Stimulated activated CD8-positive, alpha-beta memory T cell treated with anti-CD3 and anti-CD28 coated beads, Interleukin-2, amount 100 ng/mL, for 48 hours (primary cell): ENCODE measurements around the gene C11orf71.

Experiments used
- DNase-seq, 2 donors: peaks; one replicate each; pipeline ENCODE4 v3.0.0-alpha.2; 2020; ENCODE audit warnings: low read depth in 2 of 2

Gene C11orf71

DNA sequence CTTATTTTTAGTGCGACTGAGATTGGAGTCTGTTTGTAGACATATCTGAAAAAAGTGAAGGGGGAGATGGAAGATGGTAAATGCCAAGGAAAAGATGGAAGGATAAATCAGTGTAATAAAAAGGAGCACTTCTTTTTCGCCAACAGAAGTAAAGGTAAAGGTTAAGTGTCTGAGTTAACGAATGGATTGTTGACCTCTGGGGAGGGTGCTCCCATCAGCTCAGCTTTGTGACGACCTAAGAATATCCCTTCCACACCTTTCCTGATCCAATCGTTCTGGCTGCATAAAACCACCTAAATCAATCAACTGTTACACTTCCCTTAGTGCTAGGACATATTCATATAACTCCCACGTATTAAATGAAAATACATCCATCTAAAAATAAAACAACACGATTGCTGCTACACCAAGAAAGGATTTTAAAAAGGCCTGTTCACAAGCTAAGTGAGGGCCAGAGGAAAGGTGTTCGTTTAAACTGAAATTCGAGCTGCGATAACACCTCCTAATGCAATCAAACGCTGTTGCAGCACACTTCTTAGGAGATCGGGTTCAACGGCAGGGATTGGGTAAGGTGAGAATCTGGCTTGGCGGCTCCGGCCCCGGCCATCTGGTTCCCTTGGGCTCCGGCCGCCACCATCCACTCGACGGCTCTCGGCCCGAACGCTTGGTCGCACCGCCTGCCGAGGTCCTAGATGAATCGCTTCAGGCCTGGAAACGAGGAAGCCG, 658 bp downstream of the C11orf71 start:
- no peak for DNase-seq

DNA sequence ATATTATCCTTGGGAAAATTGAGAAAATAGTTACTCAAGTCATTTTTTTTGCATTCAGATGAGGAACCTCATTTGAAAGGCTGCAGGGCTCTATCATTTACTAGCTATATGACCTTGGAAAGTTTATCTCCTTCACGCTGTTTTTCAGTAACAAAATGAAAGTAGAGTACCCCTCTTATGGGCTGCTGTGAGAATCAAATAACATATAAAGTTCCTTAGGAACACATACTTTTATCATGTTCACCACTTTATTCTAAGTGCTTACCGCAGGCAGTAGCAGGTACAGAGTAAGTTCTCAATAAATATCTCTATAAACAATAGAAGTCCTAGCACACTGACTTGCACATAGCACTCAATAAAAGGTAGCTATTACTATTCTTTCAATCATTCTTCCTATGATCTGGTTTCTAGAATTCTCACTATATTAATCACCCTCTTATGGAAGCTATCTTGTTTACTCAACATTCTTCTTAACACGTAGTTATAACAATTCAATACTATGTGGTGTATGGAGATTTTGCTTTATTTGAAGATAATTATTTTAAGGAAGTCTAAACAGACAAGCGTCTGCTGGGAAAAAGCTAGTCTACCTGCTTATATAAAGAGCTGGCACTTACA, 1.9 kb downstream of the C11orf71 start:
- no peak for DNase-seq

DNA sequence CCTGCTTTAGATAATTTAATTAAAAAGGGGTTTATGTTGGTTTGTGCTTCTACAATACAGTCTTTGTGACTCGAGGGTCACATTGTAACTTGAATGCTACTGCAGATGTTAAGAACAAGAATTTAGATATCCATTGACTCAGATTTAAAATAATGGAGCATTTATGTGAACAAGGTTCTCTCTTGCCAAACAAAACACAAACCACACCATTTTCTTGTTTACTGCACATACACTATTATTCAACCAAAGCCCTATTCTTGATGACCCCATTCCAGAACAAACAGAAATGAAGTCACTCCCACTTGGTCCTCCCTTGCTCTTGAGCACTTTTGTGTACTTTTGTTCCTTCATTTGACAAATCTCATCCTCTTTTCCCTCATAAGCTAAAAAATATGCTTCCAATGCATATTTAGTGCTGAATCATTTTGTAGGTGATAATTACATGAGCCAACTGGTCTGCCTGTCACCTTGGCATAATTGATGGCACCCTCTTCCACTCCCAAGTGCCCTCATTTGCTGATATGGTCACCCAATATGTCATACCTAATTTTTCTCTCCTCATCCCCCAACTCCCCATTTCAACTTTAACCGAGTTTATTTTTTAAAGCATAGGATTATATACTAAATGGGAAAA, 2.8 kb downstream of the C11orf71 start:
- DNase-seq = no peak

DNA sequence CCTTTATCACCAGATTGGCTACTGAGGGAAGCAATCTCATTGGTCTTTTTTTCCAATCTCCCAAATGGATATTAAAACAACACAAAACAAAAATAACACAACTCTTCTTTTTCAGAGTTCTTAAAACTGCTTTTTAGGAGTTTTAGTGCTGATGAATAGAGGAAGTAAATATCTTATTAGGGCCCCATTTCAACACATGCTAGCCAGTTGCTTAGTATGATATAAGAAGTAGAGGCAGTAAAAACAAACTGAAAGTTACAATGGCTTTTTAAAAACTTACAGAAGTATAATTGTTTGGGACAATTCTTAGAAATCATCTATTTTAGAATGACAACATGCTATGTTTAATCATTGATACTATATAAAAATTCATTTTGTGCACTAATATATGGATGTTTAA, 3.4 kb downstream of the C11orf71 start:
- DNase-seq = no peak

DNA sequence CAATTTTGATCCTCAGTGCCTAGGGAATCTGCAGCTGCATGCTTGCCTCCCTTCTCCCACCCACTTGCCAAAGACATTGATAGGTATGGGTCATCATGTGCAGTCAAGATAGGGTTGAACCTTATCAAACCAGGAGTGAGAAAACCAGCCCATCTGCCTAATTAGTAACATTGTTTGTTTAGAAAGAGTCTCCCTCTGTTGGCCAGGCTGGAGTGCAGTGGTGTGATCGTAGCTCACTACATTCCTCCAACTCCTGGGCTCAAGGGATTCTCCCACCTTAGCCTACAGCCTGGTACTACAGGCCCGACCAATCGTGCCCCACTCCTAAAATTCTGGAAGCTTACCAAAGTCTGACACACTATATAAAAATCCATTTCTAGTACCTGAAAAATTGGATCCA, 4.6 kb downstream of the C11orf71 start:
- DNase-seq = no peak

DNA sequence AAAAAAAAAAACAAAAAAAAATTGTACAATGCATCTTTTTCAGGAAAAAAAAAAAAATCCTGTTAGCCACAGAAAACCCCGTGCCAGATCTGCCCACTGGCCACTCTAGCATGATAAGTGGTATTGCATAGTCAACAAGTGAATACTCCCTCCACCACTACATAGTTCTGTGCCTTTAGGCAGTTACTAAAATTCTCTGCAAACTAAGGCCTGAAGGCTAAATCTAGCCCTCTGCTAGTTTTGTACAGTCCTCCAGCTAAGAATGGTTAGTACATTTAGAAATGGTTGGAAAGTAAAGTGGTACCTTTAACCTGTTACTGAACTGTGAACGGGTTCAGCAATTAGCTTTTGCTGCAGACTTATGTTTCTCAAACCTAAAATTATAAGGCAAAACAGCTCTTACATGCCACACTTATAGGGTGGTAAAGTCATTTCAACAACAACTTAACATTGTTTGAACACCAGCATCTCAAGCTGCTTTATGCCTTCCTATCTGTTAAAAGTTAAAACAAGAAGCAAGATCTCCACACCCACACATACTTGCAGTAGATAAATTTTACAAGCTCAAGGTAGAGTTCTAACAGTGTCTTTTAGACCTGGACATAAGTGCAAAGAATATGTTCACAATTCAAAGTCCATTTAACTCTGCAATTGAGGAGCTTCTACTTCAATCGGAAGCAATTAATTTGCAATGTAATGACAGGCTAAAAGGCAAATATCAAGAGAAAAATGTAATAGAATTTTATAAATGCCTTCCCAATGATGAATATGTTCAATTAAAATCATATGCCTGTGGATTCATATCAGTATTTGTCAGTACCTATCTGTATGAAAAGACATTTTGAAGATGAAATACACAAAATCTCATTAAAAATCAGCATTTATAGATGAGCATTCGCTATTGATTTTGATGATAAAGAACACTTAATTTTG, 7.3 kb downstream of the C11orf71 start:
- no peak for DNase-seq

DNA sequence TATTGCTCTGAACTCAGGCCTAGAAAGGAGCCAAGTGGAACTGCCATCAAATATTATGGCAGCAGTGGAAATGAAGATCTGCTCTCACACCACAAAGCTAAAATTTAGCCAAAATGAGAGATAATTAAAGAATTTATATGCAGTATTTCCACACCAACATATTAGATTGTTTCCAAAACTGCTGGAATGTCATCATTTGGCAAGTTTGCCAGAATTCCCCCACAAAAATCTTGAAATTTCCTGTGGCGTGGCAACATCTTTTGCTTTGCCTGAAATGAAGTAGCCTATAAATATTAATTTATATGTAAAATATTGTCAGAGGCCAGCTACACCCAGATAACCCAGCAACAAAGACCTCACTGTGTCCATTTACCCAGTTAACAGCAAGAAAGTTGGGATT, 13.8 kb downstream of the C11orf71 start:
- DNase-seq = no peak

DNA sequence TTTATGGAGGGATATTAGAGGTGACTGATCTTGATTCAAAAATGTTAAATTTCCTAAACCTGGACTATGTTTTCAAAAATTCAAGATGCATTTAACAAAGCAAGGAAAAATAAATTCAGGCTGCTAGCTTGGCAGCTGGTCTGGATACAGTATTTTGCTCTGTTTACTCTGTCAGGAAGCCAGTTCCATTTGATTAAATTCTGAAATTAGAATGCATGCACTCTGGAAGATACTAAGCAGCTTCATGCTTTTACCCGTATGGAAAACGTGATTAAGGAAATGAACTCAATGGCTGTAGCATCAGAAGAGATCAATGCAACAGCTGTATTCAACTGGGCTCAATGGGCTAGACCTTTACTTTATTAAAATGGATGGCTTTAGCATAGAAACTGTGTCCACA, 14.2 kb downstream of the C11orf71 start:
- DNase-seq = no peak

DNA sequence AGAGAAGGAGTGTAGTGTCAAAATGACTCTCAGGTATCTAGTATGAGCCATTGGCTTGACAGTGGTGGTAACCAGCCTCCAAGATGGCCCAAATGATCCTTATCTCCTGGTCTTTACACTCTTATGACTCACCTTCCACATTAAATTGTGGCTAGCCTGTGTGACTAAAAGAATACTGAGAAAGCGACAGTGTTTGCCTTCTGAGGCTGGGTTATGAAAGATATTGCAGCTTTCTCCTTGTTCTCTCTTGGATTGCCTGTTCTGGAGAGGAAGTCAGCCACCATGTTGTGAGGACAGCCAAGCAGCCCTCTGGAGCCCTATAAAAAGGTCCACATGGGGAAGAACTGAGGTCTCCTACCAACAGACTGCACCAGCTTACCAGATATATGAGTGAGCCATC, 15.8 kb downstream of the C11orf71 start:
- no peak for DNase-seq

DNA sequence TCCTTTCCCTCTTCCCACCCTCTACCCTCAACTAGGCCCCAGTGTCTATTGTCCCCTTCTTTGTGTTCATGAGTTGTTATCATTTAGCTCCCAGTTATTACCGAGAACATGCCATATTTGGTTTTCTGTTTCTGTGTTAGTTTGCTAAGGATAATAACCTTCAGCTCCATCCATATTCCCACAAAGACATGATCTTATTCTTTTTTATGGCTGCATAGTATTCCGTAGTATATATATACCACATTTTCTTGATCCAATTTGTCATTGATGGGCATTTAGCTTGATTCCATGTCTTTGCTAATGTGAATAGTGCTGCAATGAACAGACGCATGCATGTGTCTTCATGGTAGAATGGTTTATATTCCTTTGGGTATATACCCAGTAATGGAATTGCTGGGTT, 17.8 kb downstream of the C11orf71 start:
- no peak for DNase-seq

DNA sequence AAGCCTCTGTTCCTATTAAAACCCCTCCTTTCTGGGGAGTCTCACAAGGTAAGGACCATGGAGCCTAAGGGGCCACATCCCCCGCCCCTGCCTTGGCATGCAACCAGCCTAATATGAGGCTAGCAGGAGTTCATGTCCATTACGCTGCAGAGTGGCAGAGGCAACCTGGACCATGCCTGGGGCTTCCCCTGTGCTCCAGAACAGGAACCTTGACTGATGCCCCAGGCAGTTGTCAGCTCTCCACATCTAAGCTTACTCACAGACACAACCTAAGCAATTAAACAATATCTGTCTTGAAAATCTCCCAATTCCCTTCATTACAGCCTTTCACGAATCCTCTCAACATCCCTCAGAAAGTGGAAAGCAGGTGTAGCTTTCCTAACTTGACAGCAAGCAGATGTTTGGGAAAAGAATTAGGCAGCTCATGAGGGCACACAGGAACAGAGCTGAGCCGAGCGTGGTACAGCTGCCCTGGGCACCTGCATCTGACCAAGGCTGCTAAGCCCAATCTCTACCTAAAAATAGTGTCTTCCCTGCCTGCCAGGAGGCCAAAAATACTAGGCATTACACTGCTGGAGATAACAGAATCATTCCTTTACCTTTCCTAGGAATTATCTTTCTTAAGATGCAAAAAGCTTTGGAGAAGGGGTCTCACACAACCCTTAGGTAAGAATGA, 20.8 kb downstream of the C11orf71 start:
- no peak for DNase-seq

DNA sequence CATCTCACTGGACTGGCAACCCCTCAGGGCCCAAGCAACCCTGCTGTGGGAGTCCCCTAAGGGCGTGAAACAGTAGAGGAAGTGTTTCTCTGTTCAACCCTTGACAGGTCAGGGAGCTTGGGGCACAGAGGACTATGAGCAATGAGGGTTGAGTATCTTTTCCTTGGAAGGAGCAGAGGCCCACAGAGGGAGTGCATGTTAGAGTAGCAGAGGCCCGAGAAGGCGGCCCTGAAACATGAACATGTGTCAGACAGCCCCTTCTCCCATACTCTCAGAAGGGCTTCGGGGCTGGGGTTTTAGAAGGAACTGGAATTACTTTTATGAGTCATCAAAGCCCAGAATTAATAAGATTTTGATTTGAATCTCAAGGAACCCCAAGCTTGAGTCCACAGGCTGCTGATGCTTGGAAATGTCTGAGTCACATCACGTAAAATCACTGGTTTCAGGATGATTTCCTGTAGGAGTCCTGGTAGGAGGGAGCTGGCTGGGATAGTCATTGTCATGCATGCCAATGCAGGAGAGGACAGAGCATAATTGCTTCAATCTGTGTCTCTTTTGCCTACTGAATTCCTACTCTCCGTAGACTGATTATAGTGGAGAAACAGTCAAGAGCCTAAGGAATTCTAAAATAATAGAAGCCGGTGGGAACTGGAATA, 22.6 kb downstream of the C11orf71 start:
- no peak for DNase-seq

DNA sequence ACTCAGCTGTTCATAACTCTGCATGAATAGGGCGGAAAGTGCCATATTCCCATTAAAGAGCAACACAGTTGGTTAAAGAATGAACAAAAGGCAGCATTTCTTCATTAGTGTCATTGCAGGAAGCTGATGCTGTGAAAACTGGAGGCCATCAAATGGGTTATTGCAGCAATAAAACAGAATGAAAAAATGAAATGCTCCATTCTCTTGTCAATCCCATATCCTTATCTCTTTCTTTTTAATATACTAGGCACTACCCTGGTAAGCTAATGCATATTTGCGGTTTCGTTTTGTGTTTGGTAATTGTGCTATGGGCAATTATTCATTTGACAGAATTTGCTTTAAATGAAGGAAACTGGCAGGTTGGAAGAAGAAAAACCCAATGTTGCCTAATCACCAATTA, 25.3 kb downstream of the C11orf71 start:
- DNase-seq = no peak

DNA sequence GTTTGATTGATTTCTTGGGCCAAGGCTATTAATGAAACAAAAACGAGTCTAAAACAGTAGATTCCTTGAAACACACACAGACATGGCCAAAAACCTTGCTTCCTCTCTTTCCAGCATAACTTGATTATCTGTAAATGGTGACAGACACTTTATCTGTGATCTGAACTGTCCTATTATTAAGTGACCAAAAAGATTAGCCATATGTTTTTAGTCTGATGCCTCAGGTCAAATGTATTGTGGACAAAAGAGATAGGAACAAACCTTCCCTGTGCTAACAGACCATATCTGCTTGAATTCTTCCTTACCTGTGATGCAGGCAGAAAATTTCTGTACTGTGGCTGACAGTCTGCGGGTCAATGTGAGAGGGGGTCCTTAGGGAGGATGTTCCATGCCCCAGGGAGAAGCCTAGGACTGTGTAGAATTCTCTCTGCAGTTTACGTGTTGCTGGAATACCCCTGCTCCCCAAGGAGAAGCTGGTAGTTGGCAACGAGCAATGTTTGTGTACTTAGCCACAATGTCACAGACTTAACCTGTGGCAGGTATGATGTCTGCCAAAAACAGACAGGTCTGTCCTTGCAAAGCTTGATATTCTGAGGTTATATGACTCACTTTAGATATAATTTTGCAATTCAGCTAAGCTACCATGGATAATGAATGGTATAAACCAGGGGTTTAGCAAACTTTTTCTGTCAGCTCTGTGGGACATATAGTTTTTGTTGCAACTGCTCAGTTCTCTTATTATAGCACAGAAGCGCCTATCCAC, 31.2 kb downstream of the C11orf71 start:
- DNase-seq = no peak

DNA sequence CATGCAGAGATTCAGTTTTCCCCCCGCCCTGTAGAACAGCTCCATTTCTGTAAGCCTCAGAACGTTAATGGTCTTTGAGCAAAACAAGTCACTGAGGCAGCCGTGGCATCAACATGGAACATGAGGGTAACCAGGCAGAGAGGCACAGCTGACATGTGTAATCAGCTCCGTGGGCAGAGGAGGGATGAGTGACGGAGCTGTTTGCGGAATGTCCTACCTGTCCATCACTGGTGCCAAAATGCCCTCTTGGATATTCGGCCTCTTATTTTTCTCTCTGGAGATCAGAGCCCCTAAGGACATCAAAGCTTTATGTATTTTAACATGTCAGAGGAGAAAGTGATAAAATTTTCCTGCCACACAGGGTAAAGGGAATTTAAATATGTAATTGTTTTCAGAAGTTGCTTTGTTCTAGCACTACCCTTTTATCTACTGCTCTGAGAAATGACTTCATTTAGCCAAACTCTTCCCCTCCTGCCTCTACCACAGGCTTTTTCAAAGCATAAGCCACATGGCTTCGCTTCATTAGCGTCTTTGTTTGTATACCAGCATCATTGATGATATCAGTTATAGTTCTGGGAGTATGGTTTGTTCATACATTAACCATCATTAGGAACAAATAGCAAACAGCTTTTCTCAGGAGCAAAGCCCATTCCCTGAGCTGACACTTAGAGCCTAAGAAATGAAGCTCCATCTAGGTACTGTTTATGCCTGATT, 32.9 kb downstream of the C11orf71 start:
- no peak for DNase-seq

DNA sequence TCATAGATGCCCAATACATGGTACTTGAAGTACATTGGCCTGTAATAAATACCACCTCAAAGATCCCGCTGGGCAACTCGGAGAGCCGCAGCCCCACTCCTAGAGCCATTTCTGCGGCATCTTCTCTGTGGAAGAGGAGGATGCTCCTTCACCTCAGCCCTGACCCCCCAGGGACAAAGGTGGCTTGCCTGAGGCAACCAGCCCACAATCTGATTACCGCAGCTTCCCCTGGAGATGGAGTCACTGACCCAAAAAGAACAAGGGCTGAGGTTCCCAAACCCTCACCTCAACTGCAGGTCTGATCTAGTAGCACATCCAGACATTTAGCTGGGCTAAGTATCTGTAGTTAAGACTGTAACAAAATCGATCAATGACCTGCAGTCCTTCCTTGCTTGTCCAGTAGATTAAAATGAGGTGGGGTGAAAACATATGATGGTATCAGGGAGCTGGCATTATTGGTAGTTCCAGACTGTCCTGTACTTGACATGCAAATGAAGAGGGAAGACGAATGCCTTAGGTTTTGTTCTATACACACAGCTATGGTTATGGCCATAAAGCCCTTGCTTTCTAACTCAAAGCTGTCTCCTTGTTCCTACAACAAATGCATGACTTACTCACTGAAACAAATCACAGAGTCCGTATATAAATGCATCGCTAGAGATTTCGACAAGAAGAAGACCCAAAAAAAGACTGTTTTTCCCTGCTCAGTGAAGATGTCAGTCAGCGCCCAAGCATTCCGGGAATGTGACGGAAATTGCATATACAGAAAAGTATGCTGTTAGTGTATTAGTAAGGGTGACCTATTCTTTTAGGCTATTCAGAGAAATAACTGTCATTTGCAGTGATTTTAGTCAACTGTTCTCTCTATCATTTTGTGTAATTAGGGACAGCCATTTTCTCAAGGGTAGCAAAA, 33.7 kb downstream of the C11orf71 start:
- DNase-seq = no peak

DNA sequence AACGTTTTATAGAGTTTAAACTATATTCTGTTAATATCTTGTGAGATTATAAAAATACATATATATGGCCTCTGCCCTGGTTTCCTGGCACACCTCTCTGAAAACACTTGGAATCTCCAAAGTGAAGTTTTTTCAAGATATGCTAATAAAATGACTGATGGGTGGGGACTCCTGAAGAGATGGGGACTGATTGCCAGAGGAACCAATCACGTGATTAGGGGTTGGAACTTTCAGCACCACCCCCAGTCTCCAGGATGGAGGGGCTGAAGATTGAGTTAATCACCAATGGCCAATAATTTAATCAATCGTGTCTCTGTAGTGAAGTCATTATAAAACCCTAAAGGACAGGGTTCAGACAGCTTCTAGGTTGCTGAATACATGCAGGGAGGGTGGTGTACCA, 37.4 kb downstream of the C11orf71 start:
- no peak for DNase-seq

DNA sequence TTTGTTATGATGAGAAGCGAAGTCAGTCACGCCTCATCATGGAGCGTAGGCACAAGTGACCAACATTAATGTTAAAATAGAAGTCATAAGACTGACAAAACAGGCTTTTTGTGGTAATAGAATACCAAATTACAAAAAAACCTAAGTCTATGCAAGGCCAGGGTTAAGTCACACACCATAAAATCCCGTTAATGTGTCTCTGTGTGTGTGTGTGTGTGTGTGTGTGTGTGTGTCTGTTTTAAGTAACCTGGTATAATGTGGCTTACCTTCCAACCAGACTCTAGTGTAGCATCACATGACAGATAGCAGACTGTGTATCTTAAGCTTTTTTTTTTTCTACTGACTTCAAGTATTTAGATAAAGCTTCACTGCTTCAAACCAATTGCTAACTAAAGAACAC, 38.0 kb downstream of the C11orf71 start:
- no peak for DNase-seq

DNA sequence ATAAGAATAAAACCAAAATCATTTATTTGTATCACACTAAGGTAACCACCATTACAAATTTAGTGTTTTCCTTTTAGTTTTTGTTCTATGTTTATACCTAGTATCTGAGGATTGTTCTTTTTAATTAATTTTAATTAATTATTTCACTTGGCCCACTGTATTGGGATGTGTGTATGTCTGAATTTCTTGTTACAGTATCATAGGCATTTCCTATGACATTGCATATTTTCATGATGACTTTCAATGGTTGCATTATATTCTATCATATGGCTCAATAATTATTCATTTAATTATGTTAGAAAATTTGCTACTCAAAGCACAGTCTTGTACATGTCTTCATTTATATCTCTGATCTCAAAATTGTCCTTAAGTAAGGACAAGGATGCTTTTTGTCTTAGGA, 41.0 kb downstream of the C11orf71 start:
- DNase-seq = no peak
